Fibroblast of skin of abdomen (primary cell): ENCODE results near the gene SUGCT.

Source experiments
- DNase-seq: peaks from one replicate; pipeline ENCODE4 v3.0.0-alpha.2; 2013

The SUGCT gene

DNA sequence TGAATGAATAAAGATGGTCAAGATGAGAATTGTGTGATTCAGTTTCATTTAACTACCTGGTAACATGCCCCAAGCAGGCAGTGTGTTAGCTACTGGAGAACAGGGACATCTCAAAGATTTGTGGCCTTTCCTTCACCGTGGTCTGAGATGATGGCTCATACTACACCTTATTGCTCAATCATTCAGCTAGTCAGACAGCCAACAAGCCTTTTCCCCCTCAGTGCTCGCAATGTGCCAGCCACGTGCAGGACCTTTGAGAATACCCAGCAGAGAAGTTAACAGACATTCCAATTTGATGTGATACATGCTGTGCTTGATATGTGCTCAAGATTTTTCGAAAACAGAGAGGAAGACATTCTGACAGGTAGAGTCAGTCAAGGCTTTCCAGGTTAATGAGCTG lies 562.8 kb downstream of the SUGCT start:
- peak; percentile 47 for DNase-seq

DNA sequence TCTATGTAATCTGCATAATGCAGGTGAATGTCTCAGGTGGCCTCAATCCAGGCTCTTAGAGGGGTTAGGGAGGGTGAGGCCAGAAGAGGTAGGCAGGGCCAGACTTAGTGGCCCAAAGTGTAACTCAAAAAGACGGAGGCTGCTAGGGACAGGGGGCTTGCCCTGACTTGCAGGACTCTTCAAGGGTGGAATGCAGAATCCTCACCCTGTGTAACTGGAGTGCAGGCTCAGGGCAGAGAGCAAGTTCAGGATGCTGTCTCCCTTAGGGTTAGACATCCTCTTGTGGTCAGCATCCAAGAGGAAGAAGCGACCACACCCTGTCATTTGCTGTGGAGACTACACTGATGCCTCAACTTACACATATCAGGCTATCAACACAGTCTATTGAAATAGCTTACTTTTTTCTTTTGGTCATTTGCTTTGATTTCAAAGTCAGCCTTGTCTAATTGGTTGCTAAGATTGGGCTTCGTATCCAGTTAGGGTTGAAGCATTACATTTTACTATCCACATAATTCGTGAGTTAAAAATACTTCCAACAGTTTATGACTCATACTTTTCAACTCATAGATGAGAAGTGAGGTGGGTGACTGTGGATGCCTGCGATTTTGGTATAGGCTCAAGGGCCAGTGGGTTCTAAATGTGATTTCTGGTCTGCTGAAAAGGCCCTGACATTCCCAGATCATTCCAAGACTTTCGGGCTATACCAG lies 563.6 kb downstream of the SUGCT start:
- peak; percentile 50 for DNase-seq

DNA sequence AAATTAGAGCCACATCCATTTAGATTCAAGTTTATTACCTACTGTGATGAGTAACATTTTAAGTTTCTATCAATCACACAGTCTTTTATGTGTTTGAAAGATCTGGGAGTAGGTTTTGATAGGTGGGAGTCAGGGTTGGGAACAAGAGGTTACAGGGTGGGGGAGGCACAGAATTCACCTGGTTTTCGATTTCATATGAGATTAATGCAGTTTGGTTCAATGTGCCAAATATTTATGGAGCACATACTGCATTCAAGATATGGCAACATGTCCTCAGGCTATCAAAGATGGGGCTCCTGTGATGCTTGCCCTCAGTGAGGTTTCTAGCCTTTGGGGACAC lies 564.1 kb downstream of the SUGCT start:
- DNase-seq, result no peak

DNA sequence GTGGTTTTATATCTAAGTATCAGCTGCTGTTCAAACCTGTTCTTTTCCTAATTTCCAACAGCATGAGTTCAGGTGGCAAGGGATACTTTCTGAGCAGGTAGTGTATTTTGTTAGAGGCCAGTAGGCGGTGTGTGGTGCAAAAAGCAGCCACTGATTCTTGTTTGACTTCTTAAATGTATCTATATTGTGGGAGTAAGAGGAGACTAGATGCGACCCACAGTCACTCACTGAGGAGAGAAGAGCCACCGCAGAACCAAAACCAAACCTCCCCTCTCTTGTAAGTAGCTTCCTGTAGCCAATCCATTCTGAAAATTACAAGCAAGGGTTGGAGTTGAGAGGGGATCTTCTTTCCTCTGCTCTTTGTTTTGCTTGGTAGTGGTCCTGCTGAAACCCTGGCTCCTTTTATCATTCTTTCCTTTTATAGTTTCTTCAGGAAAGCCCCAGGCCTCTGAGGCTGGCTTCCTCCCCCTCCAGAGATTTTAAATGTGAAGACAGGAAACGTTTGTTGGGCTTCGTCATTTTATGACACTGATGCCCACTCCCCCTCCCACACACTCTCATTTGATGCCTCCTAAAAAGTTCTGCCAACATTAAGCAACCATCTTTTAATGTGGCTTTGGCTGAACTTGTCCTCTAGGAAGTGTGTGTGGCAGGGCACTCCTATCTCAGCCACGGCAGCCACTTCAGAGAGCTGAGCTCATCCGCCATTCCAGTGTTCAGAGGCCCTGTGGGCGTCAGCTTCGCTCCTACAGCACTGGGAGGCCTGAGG lies 566.0 kb downstream of the SUGCT start:
- peak; percentile 49 for DNase-seq

DNA sequence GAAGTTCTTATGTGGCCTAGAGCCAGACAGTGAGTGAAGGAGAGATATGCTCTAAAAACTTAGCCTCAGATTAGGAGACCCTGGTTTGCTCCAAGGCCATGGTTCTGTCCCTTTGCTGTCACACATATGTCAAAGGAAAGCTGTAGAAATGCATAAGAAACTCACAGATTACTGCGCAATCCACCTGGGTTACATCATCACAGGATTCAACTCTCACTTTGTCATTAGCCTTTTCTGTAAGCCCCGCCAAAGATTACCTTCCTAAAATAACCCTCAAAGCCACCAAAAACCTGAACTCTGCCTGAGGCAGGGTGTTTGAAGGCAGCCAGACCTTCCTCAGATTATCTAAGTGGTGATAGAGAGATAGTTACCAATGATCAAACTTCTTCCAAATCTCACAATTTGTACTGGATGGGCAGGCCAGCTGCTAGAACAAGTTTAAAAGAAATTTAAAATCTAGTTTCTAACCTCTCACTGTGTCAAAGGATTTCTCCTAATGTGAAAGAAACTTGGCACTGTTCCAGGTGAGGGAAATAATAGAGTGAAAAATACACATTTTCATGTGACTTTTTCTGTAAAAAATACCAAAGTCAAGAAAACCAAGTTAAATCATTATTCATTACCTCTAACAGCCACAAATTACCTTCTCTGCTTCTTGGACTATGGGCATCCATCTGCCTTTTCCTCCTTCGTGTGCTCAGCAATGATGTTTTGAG lies 567.2 kb downstream of the SUGCT start:
- peak; percentile 13 for DNase-seq

DNA sequence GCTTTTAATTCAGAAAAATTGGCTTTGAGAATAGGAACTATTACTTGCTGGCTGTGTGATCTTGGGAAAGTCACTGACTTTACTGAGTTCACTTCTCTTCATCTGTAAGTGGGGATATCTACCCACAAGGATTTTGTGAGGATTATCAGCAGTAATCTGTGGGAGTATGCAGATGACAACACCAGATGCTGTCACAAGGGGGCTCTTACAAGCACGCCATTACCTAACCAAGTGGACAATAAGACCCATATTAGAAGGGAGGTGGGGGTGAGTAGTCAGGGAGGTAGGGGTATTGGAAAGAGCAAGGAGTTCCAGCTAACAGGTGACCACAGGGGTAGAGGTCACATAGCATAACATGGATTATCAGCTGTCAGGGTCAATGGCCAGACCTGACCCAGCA lies 569.4 kb downstream of the SUGCT start:
- DNase-seq, result no peak

DNA sequence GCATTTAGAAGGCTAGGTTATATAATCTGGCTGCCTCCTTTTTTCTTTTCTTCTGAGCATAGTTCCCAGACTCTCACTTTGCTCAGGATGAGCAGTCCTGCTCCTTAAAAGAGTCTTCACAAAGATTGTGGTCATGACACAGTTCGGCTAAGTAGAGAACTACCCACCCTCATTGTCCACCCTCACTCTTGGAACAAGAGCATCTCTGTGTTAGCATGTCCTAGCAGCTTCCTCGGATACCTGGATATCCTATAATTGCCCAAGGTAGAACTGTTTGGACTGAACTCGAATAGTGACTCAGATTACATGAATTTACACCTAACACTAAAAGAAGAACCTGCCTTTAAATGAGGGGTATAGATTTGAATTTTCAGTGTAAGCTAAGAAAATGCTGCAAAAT lies 572.0 kb downstream of the SUGCT start:
- DNase-seq, result no peak

DNA sequence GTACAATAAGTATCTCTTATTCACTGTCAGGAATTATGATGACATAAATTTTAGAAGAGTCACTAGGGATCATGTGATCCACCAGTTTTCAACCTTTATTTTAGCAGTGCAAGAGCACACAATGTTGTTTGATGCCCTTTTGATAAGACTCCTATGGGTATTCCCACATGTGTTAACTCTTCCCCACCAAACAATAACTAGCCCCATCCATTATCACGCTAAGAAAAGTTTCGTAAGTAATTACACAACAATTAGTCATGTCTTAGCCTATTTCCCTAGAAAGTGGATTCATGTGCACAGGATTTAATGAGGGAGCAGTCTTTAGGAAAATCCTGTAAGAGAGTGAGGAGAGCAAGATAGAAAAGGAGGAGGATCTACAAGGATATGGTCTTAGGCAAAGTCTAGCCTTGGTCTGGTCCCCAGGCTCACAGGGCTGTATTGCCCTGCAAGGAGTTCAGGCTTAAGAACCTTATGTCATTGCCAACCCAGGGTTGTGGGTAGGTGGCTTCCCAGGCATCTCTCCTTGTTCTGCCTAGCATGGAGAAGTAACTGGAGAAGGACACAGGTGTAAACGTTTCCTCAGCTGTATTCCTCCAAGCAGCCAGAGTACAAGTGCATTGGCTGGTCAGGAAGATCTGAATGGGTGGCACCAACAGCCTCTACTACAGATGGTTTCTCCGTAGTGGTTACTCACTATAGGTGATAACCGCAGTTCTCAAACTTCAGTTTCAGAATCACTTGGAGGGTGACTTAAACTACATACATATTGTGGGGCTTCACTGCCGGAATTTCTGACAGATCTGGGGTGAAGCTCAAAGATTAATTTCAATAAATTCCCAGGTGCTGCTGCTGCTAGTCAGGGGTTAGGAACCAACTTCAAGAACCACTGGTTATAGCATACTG lies 574.5 kb downstream of the SUGCT start:
- no peak for DNase-seq

DNA sequence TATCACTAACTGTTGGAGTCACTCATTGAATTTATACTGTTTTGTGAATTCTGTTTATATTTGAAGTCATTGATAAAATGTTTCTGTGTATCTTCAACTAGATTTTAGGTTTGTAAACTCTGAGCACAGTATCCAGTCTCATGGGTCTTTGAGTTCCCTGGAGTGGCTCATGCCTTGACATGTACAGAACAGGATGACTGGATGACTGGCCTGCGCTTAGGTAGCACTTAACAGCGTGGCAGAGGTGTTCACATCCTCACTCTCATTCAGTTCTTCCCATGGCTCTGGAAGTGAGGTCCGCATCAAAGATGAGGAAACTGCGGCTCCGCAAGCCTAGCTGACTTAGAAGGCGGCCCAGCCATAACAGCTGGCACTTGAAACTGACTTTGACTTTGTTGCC lies 576.9 kb downstream of the SUGCT start:
- no peak for DNase-seq

DNA sequence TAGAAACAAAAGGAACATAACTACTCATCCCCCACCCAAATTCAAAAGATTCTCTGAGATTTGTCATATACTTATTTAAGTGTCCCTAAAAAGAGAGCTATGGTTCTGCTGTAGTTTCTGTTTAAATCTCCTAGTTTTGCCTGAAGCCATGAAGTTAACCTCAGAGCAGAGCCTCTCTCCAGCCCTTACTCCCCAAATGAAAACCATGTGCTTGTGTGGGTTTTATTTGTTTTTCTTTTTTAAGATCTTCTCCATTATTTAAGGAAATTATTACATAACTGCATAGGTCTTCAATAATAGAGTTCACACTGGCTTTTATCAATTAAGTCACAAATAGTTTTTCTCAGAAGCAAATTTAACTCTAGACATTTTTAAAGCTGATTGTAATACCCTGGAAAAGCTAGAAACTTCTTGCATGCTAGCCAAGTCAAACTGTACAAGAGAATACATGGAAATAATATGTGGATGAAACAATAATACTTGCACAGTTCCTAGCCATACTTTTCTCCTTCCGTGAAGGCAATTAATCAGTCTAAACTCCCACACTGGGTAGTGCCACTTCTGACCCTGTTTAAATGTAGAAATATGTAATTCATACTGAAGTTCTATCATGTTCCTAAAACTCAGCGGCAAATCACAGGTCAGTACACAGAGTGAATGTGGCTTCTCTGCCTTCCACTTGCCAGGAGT lies 579.7 kb downstream of the SUGCT start:
- DNase-seq, result peak; percentile 57

DNA sequence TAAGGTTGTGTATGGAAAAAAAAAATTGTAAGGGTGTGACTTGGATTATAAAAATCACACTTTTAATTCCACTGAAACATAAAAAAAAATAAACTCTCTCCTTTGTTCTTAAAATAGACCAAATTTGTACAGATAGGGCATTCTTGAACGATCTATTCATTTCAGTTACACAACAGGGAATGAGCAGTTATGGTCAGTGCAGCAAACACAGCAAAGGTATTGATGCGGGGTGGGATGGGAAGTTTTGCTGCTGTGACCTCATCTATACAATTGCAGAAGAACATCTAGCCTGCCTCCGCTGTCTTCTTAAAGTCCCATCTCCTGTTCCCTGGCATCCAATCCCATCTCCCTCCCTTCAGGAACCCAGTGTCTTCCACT lies 580.2 kb downstream of the SUGCT start:
- DNase-seq, result no peak

DNA sequence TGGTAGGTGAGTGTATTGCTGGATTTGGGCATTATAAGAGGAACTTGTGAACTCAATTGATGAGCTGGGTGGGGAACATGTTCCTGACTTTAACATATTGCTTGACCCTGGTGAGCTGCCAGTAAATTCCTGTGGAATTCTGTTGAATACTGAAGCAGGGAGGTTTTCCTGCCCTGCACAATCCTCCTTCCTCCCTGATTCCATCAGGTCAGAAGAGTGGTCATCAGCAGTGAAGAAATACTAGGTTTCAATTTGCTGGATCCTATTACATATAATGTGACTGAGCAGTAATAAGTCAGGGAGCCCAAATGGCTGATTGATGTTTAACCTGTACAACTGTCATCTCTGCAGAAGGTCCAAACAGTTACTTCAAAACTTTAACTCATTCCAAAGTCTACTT lies 581.2 kb downstream of the SUGCT start:
- DNase-seq, result peak; percentile 69

DNA sequence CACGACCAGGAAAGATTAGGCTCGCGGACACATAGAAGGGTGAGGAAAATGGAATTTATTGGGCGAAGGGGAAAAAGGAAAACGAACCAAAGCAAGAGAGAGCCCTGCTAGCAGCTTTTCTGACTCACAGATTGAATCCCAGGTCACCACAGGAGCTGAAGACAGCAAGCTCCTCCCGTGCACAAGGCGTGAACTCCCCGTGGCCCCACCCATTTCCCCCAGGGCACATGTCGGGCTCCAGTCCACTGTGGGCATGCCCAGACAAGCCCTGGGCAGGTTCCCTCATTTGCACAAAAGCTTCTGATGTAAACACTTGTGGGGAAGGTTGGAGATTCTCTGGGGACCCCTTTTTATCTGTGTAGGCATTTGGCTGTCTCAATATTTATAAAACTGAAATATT lies 582.4 kb downstream of the SUGCT start:
- DNase-seq, result peak; percentile 83

DNA sequence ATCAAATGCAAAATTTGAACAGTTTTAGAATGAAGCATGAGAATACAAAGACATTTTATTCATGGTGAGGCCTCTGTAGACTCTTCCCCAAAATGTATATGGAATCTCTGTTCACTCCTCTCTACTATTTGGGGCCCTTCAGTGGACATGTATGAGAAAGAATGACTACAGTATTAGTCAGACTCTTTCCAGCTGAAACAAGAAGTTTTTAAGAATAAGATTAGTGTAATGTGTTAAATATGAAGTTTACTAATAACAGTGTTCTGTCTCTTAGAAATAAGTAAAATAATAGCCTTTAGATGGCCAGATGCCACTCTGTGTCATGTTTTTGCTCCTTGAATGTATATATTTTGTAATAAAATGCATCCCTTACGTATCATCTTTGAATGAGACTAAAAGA lies 585.6 kb downstream of the SUGCT start:
- peak; percentile 67 for DNase-seq

DNA sequence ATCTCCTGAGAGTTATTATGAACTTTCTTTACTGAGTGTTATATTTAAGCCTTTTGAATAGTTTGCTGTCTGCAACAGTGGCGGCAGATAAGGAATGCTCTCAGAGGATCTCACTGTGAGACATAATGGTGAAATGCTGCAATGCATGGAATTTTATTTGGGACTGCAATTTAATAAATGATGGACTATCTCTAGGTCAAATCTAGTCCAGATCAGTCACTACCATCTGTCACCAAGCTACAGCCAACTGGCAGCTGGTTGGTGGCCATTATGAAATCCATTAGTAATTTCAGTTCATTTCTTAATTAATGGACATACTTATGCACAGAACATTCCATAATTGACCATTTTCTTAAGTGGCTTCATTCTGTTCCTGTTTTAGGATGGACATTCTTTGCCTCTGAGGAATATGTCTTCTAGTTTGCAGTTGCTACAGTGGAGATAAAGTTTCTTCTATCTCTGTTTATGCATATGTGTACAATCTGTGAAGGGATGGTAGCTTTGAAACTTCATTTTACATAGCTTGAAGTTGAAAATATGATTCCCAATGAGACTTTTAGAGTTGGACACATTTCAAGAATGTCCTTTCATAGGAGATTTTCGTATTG lies 586.6 kb downstream of the SUGCT start:
- peak; percentile 78 for DNase-seq

DNA sequence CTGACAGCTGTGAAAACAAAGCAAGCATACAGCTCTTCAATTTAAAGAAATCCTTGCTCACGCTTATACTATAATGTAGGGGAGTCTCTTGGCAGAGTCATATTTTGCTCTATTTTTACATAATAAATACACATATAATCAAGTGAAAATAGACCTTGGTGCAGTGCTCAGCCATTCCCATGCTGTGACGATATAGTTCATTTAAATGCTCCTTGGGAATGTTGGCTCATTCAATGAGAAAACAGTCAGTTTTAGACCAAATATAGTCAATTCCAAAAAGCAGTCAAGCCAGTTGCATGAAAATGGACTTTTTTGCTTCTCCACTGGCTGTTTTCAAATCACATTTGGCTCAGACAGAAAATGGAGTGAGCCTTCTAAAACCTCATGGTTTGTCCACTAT lies 587.4 kb downstream of the SUGCT start:
- no peak for DNase-seq

DNA sequence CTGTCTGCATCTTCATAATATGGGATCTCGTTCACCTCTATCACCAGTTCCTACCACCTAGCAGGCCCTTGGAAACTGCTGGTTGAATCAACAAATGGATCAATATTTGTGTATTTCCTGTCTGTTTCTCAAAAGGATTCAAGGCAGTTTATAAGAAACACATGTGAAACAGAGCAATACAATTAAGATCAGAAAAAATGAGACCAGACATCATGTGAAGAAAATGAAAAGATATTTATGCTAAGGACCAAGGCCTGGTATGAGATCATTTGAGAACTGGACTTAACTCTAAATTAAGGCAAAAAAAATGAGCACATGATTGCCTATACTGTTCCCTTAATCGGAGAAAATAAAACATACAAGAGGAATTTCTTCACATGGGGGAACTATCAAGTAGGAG lies 589.0 kb downstream of the SUGCT start:
- DNase-seq, result no peak

DNA sequence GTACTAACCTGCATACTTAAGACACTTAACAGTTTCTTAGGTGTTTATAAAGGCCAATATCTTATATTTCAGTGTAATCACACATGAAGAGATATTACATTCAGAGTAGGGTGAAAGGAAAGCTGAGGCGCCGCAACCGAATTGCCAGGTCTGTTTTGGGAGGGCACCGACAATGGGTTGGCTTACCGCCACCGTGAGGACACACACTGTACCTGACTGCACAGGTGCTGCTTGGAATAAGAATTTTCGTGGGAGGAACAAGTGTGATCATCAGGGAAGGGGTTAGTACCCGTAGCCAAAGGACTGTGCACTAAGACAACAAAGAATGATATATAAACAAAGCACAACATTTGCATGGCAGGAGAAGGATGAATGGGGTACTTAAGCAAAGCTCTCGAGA lies 591.8 kb downstream of the SUGCT start:
- DNase-seq, result no peak

DNA sequence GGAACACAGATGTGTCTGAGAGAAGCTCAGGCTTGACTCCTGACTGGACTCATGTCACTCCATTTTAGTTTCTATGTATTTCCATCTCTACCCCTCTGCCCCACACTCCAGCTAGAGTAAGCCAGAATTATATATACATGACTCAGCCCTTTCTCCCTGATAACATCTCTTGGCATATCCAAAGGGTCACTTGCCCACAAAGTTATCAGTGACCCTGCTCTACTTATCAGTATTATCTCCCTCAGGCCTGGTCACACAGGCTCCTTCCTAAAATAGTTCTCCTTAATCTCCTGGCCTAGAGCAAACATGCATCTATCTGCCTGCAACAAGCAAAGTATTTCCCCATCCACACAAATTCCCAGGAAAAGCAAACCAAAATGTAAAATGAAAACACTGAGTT lies 598.3 kb downstream of the SUGCT start:
- DNase-seq, result no peak

DNA sequence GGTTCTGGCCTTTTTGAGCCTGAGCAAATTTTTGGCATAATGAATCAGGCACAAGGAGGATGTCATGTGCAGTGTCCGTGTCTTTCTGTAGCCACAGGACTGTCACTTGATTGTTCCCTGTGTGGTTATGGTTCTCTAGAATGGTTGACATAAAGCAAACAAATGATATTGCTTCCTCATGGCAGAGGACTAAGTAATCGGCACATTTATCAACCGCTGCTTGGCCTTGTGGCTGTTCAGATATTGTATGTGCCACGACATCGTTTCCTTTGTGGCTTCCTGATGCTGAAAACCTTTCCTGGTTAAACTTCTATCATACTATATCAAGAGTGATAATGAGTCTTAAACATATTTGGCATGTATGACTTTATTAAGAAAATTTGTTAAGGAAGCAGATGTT lies 598.8 kb downstream of the SUGCT start:
- DNase-seq, result no peak

DNA sequence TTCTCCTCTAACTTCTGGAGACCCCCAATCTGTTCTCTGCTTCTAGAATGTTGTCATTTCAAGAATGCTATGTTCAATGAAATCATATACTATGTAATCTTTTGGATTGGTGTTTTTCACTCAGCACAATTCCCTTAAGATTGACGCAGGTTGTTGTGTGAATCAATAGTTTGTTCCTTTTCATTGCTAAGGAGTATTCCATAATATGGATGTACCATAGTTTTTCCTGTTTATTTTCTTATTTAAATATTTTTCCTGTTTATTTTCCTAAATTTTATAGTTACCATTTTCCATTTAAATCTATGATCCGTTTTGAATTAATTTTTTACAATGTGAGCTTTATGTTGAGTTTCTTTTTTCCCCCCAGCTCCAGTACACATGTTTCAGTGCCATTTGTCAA lies 604.5 kb downstream of the SUGCT start:
- DNase-seq, result no peak

DNA sequence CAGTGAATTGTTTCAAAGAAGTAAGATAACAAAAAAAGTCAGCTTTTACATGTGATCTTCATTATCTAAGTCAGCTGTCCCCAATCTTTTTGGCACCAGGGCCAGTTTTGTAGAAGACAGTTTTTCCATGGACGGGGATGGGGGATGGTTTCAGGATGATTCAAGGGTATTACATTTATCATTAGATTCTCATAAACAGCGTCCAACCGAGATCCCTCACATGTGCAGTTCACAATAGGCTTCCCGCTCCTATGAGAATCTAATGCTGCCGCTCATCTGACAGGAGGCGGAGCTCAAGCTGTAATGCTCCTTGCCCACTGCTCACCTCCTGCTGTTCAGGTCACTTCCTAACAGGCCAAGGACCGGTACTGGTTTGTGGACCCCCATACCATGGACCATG lies 607.5 kb downstream of the SUGCT start:
- no peak for DNase-seq
